ENCODE results near the gene ETV1.

Gene ETV1

DNA sequence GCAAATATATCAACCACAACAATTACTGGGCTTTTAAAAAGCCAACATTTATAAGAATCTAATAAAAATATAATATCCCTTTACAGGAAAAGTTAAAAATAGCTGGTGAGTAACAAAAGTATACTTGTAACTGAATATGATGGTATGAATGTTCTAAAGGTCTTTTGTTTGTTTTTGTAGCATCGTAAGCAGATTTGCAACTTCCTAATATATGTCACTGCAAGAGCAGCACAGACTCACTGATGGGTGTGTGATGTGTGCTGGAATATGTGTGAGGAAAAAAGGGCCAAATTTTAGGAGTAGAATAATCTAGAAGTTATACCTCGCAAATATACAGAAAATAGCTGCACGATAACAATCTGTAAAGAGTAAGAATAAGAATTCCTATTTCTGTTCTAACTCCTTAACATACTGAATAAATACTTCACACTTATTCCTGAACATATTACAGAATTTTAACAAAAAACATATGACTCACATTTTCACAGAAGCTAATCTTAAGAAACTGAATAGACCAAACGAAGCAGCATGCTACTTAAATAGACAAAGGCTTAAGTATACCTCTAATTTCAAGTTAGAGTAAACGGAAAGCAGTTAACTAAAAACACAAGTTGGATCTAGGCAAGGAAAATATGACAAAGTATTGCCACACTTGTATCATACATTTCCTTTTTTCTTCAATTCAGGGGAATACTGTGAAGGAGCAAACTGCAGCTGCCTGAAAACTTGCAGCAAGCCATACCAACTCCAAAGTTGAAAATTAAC is 9.6 kb downstream of the ETV1 start:
- FAIRE-seq: no peak
- no peak for DNase-seq (ENCODE audit: insufficient read length, low spot score)
- TF ChIP-seq PAX5 (IDR thresholded peaks at IDR 0.05; ENCODE audit: insufficient read depth, low read length, severe bottlenecking) (no peak), POLR2AphosphoS5 (IDR thresholded peaks at IDR 0.05; ENCODE audit: low read depth, low read length) (no peak), POLR2A (IDR thresholded peaks at IDR 0.05; ENCODE audit: low read depth, low read length) (no peak), POU2F2 (IDR thresholded peaks at IDR 0.05; ENCODE audit: low read depth, low read length) (no peak), TAF1 (IDR thresholded peaks at IDR 0.05; ENCODE audit: low read depth, low read length) (no peak), SPI1 (IDR thresholded peaks at IDR 0.05; ENCODE audit: low read depth, low read length) (no peak)

DNA sequence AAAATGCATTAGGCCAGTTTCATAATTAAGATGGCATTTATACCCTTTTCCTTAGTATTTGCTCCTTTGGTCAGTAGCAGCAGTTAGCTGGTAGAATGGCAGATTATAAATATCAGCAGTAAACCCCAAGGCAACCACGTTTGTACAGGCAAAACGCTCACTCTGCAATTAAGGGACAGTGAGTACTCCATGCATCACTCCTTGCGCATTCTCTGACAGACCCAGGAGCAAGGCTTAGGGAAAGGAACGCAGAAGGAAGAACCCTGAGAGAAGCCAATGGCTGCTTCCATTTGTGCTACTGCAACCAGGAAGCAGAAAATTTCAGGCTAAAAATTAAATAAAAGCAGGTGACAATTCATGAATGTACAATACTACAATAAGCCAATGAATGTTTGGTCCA is 12.9 kb downstream of the ETV1 start:
- FAIRE-seq (no peak), DNase-seq (ENCODE audit: insufficient read length, low spot score) (no peak)
- no peak for TF ChIP-seq PAX5 (IDR thresholded peaks at IDR 0.05; ENCODE audit: insufficient read depth, low read length, severe bottlenecking)
- no peak for TF ChIP-seq POLR2AphosphoS5 (IDR thresholded peaks at IDR 0.05; ENCODE audit: low read depth, low read length)
- no peak for TF ChIP-seq TAF1 (IDR thresholded peaks at IDR 0.05; ENCODE audit: low read depth, low read length)
- no peak for TF ChIP-seq POLR2A (IDR thresholded peaks at IDR 0.05; ENCODE audit: low read depth, low read length)
- no peak for TF ChIP-seq POU2F2 (IDR thresholded peaks at IDR 0.05; ENCODE audit: low read depth, low read length)
- TF ChIP-seq SPI1 (IDR thresholded peaks at IDR 0.05; ENCODE audit: low read depth, low read length): no peak

- FAIRE-seq: no peak
- no peak for DNase-seq (ENCODE audit: insufficient read length, low spot score)
- TF ChIP-seq PAX5 (IDR thresholded peaks at IDR 0.05; ENCODE audit: insufficient read depth, low read length, severe bottlenecking): no peak
- no peak for TF ChIP-seq SPI1 (IDR thresholded peaks at IDR 0.05; ENCODE audit: low read depth, low read length)
- TF ChIP-seq POLR2A (IDR thresholded peaks at IDR 0.05; ENCODE audit: low read depth, low read length): no peak
Observed at GRCh38 chr7:13965077-13965476, 24.4 kb downstream of the ETV1 start.

- TF ChIP-seq POLR2AphosphoS5 (IDR thresholded peaks at IDR 0.05; ENCODE audit: low read depth, low read length) (no peak), POLR2A (IDR thresholded peaks at IDR 0.05; ENCODE audit: low read depth, low read length) (no peak), POU2F2 (IDR thresholded peaks at IDR 0.05; ENCODE audit: low read depth, low read length) (no peak), SPI1 (IDR thresholded peaks at IDR 0.05; ENCODE audit: low read depth, low read length) (no peak), PAX5 (IDR thresholded peaks at IDR 0.05; ENCODE audit: insufficient read depth, low read length, severe bottlenecking) (no peak), TAF1 (IDR thresholded peaks at IDR 0.05; ENCODE audit: low read depth, low read length) (no peak)
- DNase-seq (ENCODE audit: insufficient read length, low spot score) (no peak), FAIRE-seq (no peak)
Observed at GRCh38 chr7:13963925-13964324, 25.5 kb downstream of the ETV1 start.

DNA sequence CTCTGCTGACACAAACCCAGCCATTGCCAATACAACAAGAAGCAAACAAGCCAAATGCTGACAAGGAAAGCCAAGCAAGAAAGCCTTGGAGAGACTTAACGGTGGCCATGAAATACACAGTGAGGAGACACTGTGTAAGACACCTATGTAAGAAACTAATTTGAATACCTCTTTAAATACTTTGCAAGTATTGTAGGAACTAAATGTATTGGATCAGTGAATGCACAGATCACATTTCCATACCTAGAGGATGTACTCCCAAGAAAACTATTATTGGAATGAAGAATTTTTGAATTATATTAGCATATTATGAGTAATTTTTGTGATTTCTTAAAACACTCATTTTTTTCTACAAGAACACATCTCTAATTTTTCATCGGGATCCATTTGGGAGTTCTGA is 34.0 kb downstream of the ETV1 start:
- FAIRE-seq (no peak), DNase-seq (ENCODE audit: insufficient read length, low spot score) (no peak)
- TF ChIP-seq PAX5 (IDR thresholded peaks at IDR 0.05; ENCODE audit: insufficient read depth, low read length, severe bottlenecking) (no peak), POU2F2 (IDR thresholded peaks at IDR 0.05; ENCODE audit: low read depth, low read length) (no peak), POLR2A (IDR thresholded peaks at IDR 0.05; ENCODE audit: low read depth, low read length) (no peak), POLR2AphosphoS5 (IDR thresholded peaks at IDR 0.05; ENCODE audit: low read depth, low read length) (no peak), TAF1 (IDR thresholded peaks at IDR 0.05; ENCODE audit: low read depth, low read length) (no peak), SPI1 (IDR thresholded peaks at IDR 0.05; ENCODE audit: low read depth, low read length) (no peak)

DNA sequence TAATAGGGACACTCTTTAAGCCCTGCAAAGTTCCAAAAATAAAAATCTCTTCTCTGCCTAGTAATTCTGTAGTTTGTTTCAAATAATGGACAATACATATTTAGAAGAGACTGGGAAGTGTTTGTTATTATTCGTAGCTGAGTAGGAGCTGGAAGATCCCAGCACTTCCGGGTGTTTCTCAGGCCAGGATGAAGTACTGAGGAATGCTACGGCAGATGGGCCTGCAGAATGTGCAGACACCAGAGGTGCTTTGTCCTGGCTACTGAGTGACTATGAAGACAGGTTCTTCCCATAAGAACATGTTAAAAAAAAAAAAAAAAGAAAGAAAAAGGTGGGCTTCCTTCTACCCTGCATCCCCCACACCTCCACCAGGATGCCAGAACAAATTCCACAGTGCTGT is 36.1 kb downstream of the ETV1 start:
- no peak for TF ChIP-seq POLR2A (IDR thresholded peaks at IDR 0.05; ENCODE audit: low read depth, low read length)
- no peak for TF ChIP-seq PAX5 (IDR thresholded peaks at IDR 0.05; ENCODE audit: insufficient read depth, low read length, severe bottlenecking)
- TF ChIP-seq TAF1 (IDR thresholded peaks at IDR 0.05; ENCODE audit: low read depth, low read length): no peak
- TF ChIP-seq POU2F2 (IDR thresholded peaks at IDR 0.05; ENCODE audit: low read depth, low read length): no peak
- no peak for TF ChIP-seq SPI1 (IDR thresholded peaks at IDR 0.05; ENCODE audit: low read depth, low read length)
- no peak for TF ChIP-seq POLR2AphosphoS5 (IDR thresholded peaks at IDR 0.05; ENCODE audit: low read depth, low read length)
- FAIRE-seq: no peak
- no peak for DNase-seq (ENCODE audit: insufficient read length, low spot score)

DNA sequence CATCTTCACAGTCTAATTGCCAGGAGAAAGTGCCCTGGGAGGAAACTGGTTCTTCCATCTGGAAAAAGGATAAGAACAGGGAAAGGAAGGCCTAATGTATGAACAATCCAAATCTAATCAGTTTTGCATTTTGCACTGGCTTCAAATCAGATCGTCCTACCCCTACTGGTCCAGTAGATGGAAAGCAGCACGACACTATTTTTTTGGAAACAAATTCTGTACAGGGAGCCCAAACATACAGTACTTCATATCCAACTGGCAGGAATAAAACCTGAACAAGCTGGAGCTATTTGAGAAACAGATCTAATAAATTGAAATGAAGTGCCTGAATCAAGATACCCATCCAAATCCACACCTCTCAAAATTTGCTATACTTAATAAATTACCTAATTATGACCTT is 36.5 kb downstream of the ETV1 start:
- DNase-seq (ENCODE audit: insufficient read length, low spot score) (no peak), FAIRE-seq (no peak)
- TF ChIP-seq PAX5 (IDR thresholded peaks at IDR 0.05; ENCODE audit: insufficient read depth, low read length, severe bottlenecking) (no peak), TAF1 (IDR thresholded peaks at IDR 0.05; ENCODE audit: low read depth, low read length) (no peak), SPI1 (IDR thresholded peaks at IDR 0.05; ENCODE audit: low read depth, low read length) (no peak), POLR2AphosphoS5 (IDR thresholded peaks at IDR 0.05; ENCODE audit: low read depth, low read length) (no peak), POU2F2 (IDR thresholded peaks at IDR 0.05; ENCODE audit: low read depth, low read length) (no peak), POLR2A (IDR thresholded peaks at IDR 0.05; ENCODE audit: low read depth, low read length) (no peak)

GRCh38 chr7:13949939-13950338 is 39.5 kb downstream of the ETV1 start:
- DNase-seq (ENCODE audit: insufficient read length, low spot score): no peak
- no peak for FAIRE-seq
- TF ChIP-seq POLR2AphosphoS5 (IDR thresholded peaks at IDR 0.05; ENCODE audit: low read depth, low read length) (no peak), POLR2A (IDR thresholded peaks at IDR 0.05; ENCODE audit: low read depth, low read length) (no peak), POU2F2 (IDR thresholded peaks at IDR 0.05; ENCODE audit: low read depth, low read length) (no peak), PAX5 (IDR thresholded peaks at IDR 0.05; ENCODE audit: insufficient read depth, low read length, severe bottlenecking) (no peak), TAF1 (IDR thresholded peaks at IDR 0.05; ENCODE audit: low read depth, low read length) (no peak), SPI1 (IDR thresholded peaks at IDR 0.05; ENCODE audit: low read depth, low read length) (no peak)

- TF ChIP-seq POLR2AphosphoS5 (IDR thresholded peaks at IDR 0.05; ENCODE audit: low read depth, low read length) (no peak), PAX5 (IDR thresholded peaks at IDR 0.05; ENCODE audit: insufficient read depth, low read length, severe bottlenecking) (no peak), TAF1 (IDR thresholded peaks at IDR 0.05; ENCODE audit: low read depth, low read length) (no peak), POU2F2 (IDR thresholded peaks at IDR 0.05; ENCODE audit: low read depth, low read length) (no peak)
- DNase-seq (ENCODE audit: insufficient read length, low spot score) (no peak), FAIRE-seq (no peak)
Observed at GRCh38 chr7:13949445-13949844, 40.0 kb downstream of the ETV1 start.

Measured in GM12891 (cell line).